Activated naive CD4-positive, alpha-beta T cell (primary cell): ENCODE measurements around the gene FIBCD1.
A peak's percentile ranks its signal among the peaks of the same experiment; 100 is the strongest.
"Not testable (repeated sequence)": the region's sequence is repeated elsewhere in the genome, so short reads cannot be mapped to it uniquely, and the experiment has no call there.

ENCODE experiments used
- DNase-seq, 4 experiments: peaks; one replicate each; lab custom pipeline; 2025; lab: John Stamatoyannopoulos, UW

Gene FIBCD1

GRCh38 chr9:130954925-130955324 is 15.9 kb upstream of the FIBCD1 start:
- not testable (repeated sequence) for DNase-seq

DNA sequence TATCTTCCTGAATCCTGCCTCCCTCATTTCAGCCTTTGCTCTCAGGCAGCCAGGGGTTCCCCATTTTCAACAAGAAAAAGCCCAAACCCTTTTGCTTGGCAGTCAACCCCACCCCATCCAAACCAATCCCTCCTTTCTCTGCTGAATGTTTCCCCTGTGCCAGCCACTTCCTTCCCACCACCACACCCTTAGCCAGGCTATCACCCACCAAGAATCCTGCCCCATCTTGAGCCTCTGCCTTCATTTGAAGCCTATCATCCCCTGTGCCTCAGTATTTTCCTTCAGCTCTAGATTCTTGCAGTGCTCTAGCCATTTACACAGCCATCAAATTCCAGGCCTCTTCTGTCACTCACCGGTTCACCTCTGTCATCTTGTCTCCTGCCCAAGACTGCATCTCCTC is 15.3 kb upstream of the FIBCD1 start:
- no peak for DNase-seq

GRCh38 chr9:130952065-130952762 is 13.2 kb upstream of the FIBCD1 start:
- no peak for DNase-seq

DNA sequence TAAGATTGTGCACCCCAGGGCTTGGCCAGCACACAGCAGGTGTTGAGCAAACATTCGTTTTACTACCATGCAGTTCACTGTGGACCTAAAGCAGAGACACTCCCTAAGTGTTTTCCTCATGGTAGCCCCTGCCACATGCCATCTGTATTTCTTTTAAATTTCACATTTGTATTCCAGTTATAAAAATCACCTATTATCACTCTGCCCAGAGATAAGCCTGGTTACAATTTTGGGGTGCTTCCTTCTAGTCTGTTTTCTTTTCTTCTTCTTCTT is 10.9 kb upstream of the FIBCD1 start:
- no peak for DNase-seq

GRCh38 chr9:130949188-130950038 is 10.4 kb upstream of the FIBCD1 start:
- DNase-seq, result no peak

- no peak for DNase-seq
These were observed 9.2 kb upstream of the FIBCD1 start for GRCh38 chr9:130948266-130948665.

GRCh38 chr9:130947618-130948140 is 8.6 kb upstream of the FIBCD1 start:
- DNase-seq, result no peak

GRCh38 chr9:130946766-130947617 is 7.9 kb upstream of the FIBCD1 start:
- no peak for DNase-seq

DNA sequence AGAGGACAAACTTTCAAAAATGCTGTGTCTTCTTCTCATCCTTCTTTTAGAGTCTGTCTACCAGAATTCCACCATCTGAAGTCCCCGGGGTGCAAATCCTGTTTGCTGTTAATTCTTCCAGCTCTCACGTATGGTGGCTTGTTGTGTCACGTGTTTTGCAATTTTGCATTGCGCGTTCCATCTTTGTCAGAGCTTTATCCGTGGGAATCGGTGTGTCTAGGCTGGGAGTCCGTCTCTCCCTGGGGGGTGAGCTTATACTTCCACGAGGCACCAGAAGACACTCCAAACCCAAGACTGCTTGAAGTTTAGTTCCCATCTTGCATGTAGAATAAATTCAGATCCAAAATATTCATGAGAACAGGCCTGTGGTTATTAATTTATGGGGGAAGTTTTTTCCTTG is 6.1 kb upstream of the FIBCD1 start:
- no peak for DNase-seq

DNA sequence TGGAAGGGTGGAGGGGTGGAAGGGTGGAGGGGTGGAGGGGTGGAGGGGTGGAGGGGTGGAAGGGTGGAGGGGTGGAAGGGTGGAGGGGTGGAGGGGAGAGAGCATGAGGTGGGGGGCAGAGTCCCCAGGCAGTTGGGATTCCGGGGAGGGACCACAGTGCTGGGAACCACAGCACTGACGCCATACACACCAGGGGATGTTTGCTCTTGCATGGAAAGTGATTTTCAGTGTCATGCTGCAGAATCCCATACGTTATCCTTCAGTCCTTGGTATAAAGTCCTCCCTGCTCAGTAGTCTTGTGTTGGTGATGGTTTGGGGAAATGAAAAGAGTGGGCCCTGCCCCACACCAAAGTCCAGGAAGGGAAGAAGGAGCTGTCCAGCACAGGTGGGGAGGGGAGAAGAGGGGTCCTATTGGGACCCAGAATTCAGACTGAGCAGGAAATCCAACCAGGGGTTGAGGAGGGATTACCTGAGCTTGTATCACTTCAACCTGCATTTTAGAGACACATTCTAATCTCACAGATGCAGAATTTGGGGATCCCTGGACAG is 5.5 kb upstream of the FIBCD1 start:
- no peak for DNase-seq

- no peak for DNase-seq
These were observed 4.7 kb upstream of the FIBCD1 start for GRCh38 chr9:130943777-130944176.

DNA sequence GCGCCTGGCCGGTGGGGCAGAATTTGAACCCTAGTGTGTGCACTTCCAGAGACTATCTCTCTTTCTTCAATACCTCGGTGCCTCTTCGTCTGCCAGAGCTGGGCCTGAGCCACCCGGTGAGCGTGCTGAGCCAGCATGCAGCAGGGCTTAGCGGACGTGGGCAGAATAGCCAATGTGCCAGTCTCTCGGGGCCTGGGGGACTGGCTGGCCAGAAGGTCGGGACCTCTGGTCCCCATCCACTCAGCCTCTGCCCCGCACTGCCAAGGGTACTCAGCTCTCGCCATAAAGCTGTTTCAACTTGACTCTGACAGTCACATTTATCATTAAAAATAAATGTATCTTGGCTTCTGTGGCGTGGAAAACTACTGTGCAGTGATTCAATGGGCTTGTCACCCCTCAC is 4.2 kb upstream of the FIBCD1 start:
- DNase-seq, result no peak

- DNase-seq, result no peak
These were observed 3.6 kb upstream of the FIBCD1 start for GRCh38 chr9:130942679-130943078.

GRCh38 chr9:130942084-130942483 is 3.0 kb upstream of the FIBCD1 start:
- DNase-seq, result no peak

GRCh38 chr9:130940693-130941576 is 1.9 kb upstream of the FIBCD1 start:
- DNase-seq, result peak; percentile 44 to 65 (median 62)

DNA sequence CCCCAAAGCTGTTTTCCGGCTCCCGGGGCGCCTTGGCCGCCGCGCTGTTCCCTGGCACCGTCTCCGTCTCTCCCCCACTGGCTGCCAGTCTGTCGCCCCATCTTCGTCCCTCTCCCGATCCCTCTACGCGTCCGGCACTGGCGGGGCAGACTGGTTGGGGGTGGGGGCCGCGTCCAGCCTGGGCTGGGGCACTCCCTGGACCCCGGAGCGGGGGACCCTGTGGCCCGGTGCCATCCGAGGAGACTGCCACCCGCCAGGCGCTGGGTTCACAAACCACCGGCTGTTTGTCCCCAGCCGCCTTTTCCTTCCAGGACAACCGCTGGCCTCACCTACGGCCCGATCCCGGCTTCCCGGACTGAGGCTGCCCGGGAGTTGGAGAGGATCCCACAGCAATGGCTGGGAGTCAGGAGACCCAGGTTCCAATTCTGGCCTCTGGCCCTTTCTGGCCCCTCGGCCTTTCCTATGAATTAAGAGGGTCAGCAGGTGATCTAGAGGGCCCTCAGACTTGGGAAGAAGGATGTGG is 1.0 kb upstream of the FIBCD1 start:
- DNase-seq, result no peak

DNA sequence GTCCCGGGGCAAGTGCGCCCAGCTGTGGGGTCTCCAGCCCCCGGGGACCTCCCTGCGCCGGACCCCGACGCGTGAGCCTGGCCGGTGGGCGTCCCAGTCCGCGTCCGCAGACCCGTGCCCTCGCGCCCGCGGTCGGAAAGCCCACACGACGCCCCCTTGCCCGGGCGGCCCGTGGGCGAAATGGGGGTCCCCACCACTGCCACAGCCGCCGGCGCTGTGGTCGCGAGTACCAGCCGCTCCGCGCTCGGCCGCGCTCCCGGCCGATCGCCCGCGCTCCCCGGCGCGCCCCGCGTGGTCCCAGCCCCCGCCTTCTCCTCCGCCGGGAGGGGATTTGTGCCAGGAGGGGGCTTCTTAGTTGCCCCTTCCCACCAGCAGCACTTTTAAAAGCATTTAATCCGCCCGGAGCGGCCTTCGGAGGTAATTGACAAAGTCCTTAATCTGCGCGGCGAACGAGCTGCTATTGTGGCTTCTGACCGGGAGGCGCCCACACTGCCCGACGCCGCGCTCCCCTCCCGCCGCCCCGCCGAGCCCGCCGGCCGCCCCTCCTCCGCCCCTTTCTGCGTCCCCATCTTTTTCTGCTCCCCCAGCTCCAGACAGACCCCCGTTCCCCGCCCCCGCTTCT is 469 bp upstream of the FIBCD1 start:
- no peak for DNase-seq

GRCh38 chr9:130938184-130938651 is 829 bp downstream of the FIBCD1 start:
- no peak for DNase-seq

- DNase-seq, result no peak
These were observed 1.6 kb downstream of the FIBCD1 start for GRCh38 chr9:130937146-130938076.
